ENCODE data around the gene TMC8. TPM values are rescaled to one million over a fixed set of nuclear protein-coding genes. Genes with fewer than 3 reads are reported as not detected.
"Not testable (repeated sequence)": the region's sequence is repeated elsewhere in the genome, so short reads cannot be mapped to it uniquely, and the experiment has no call there.

TMC8 gene
- total RNA-seq, 1 experiment from 2014 or later: 3.3 TPM

- peak; percentile 99 for DNase-seq
- H3K36me3 ChIP-seq (replicated peaks; ENCODE audit: control insufficient read depth, insufficient read depth, low read length): peaks cover 1% of the 10 kb centered on the region; the same call in 1 of the 2 replicates
- H3K27me3 ChIP-seq (ENCODE audit: control insufficient read depth, insufficient read depth, low read length): no peaks in the 10 kb centered on the region
- H3K4me3 ChIP-seq (ENCODE audit: insufficient read depth, low read depth, low read length): peak within 1 kb of the TSS; percentile 59
These were observed 37.8 kb downstream of the TMC8 start, which contains the start of gene SYNGR2 for GRCh38 chr17:78168242-78168902. TSS of gene SYNGR2 (plus strand) at chr17:78168581. CDS start at chr17:78168617, 36 bp downstream.

GRCh38 chr17:78168903-78169793 lies 38.6 kb downstream of the TMC8 start:
- peaks cover 4% of the 10 kb centered on the region for H3K36me3 ChIP-seq (replicated peaks; ENCODE audit: control insufficient read depth, insufficient read depth, low read length)
- peak overlapping the region; percentile 59 for H3K4me3 ChIP-seq (ENCODE audit: insufficient read depth, low read depth, low read length)
- peak; percentile 90 for DNase-seq
- no peaks in the 10 kb centered on the region for H3K27me3 ChIP-seq (ENCODE audit: control insufficient read depth, insufficient read depth, low read length)

GRCh38 chr17:78170692-78171590 lies 40.4 kb downstream of the TMC8 start:
- Histone ChIP-seq H3K27me3 (ENCODE audit: control insufficient read depth, insufficient read depth, low read length) (no peaks in the 10 kb centered on the region), H3K4me3 (ENCODE audit: insufficient read depth, low read depth, low read length) (no peak overlapping the region), H3K36me3 (replicated peaks; ENCODE audit: control insufficient read depth, insufficient read depth, low read length) (peaks cover 10% of the 10 kb centered on the region)
- DNase-seq: peak; percentile 67

GRCh38 chr17:78171591-78172248 lies 41.1 kb downstream of the TMC8 start:
- not testable (repeated sequence) for H3K4me3 ChIP-seq (ENCODE audit: insufficient read depth, low read depth, low read length); H3K27me3 ChIP-seq (ENCODE audit: control insufficient read depth, insufficient read depth, low read length)
- peak; percentile 43 for DNase-seq
- H3K36me3 ChIP-seq (replicated peaks; ENCODE audit: control insufficient read depth, insufficient read depth, low read length): peaks cover 13% of the 10 kb centered on the region

GRCh38 chr17:78172249-78173051 lies 41.9 kb downstream of the TMC8 start:
- no peaks in the 10 kb centered on the region for H3K27me3 ChIP-seq (ENCODE audit: control insufficient read depth, insufficient read depth, low read length)
- DNase-seq: peak; percentile 71
- peaks cover 13% of the 10 kb centered on the region for H3K36me3 ChIP-seq (replicated peaks; ENCODE audit: control insufficient read depth, insufficient read depth, low read length)
- no peak overlapping the region for H3K4me3 ChIP-seq (ENCODE audit: insufficient read depth, low read depth, low read length)

- peaks cover 14% of the 10 kb centered on the region for H3K36me3 ChIP-seq (replicated peaks; ENCODE audit: control insufficient read depth, insufficient read depth, low read length)
- peak; percentile 56 for DNase-seq
- H3K4me3 ChIP-seq (ENCODE audit: insufficient read depth, low read depth, low read length): no peak overlapping the region
- H3K27me3 ChIP-seq (ENCODE audit: control insufficient read depth, insufficient read depth, low read length): no peaks in the 10 kb centered on the region
These were observed 42.6 kb downstream of the TMC8 start for GRCh38 chr17:78173097-78173715.

GRCh38 chr17:78174346-78174869 lies 43.8 kb downstream of the TMC8 start:
- H3K27me3 ChIP-seq (ENCODE audit: control insufficient read depth, insufficient read depth, low read length): no peaks in the 10 kb centered on the region
- peaks cover 23% of the 10 kb centered on the region for H3K36me3 ChIP-seq (replicated peaks; ENCODE audit: control insufficient read depth, insufficient read depth, low read length)
- H3K4me3 ChIP-seq (ENCODE audit: insufficient read depth, low read depth, low read length): no peak overlapping the region
- peak; percentile 54 for DNase-seq

- peak; percentile 85 for DNase-seq
- Histone ChIP-seq H3K27me3 (ENCODE audit: control insufficient read depth, insufficient read depth, low read length) (no peaks in the 10 kb centered on the region), H3K36me3 (replicated peaks; ENCODE audit: control insufficient read depth, insufficient read depth, low read length) (peaks cover 27% of the 10 kb centered on the region), H3K4me3 (ENCODE audit: insufficient read depth, low read depth, low read length) (no peak overlapping the region)
These were observed 44.5 kb downstream of the TMC8 start for GRCh38 chr17:78174870-78175642.

GRCh38 chr17:78175643-78175981 lies 45.0 kb downstream of the TMC8 start:
- Histone ChIP-seq H3K4me3 (ENCODE audit: insufficient read depth, low read depth, low read length) (no peak overlapping the region), H3K36me3 (replicated peaks; ENCODE audit: control insufficient read depth, insufficient read depth, low read length) (peaks cover 29% of the 10 kb centered on the region), H3K27me3 (ENCODE audit: control insufficient read depth, insufficient read depth, low read length) (no peaks in the 10 kb centered on the region)
- DNase-seq: peak; percentile 37

- Histone ChIP-seq H3K36me3 (replicated peaks; ENCODE audit: control insufficient read depth, insufficient read depth, low read length) (peaks cover 32% of the 10 kb centered on the region), H3K4me3 (ENCODE audit: insufficient read depth, low read depth, low read length) (no peak overlapping the region), H3K27me3 (ENCODE audit: control insufficient read depth, insufficient read depth, low read length) (no peaks in the 10 kb centered on the region)
- DNase-seq: peak; percentile 93
These were observed 46.0 kb downstream of the TMC8 start for GRCh38 chr17:78176548-78177025.

GRCh38 chr17:78179372-78179771 lies 48.8 kb downstream of the TMC8 start:
- Histone ChIP-seq H3K4me3 (ENCODE audit: insufficient read depth, low read depth, low read length) (no peak overlapping the region), H3K27me3 (ENCODE audit: control insufficient read depth, insufficient read depth, low read length) (no peaks in the 10 kb centered on the region), H3K36me3 (replicated peaks; ENCODE audit: control insufficient read depth, insufficient read depth, low read length) (peaks cover 42% of the 10 kb centered on the region)
- no peak for DNase-seq

- no peak for DNase-seq
- peaks cover 48% of the 10 kb centered on the region for H3K36me3 ChIP-seq (replicated peaks; ENCODE audit: control insufficient read depth, insufficient read depth, low read length)
- no peak overlapping the region for H3K4me3 ChIP-seq (ENCODE audit: insufficient read depth, low read depth, low read length)
- H3K27me3 ChIP-seq (ENCODE audit: control insufficient read depth, insufficient read depth, low read length): no peaks in the 10 kb centered on the region
These were observed 49.5 kb downstream of the TMC8 start for GRCh38 chr17:78180083-78180482.
